Cardiac fibroblast (primary cell): Measurements from ENCODE around the gene SALL3.

ENCODE experiments used
- DNase-seq, 2 donors: peaks; one replicate each; pipeline versions ENCODE4 v3.0.0 to v3.0.0-alpha.2; 2010; ENCODE audit warnings: low read depth in 2 of 2
- H3K4me3 ChIP-seq, 2 donors: replicated peaks in 1 of 2; 1 replicate in 1 of 2; 2 replicates in 1 of 2; pipeline ENCODE4 v1.5.1; 2011; ENCODE audit warnings: low read depth in 2 of 2, low read length in 2 of 2, mild to moderate bottlenecking in 2 of 2, moderate library complexity in 1 of 2
- TF ChIP-seq, protein P1 (sequence below): IDR thresholded peaks from one replicate; pipeline ENCODE4 v1.5.1; 2011; ENCODE audit warnings: low read depth, mild to moderate bottlenecking, low read length, inconsistent platforms

The SALL3 gene

DNA sequence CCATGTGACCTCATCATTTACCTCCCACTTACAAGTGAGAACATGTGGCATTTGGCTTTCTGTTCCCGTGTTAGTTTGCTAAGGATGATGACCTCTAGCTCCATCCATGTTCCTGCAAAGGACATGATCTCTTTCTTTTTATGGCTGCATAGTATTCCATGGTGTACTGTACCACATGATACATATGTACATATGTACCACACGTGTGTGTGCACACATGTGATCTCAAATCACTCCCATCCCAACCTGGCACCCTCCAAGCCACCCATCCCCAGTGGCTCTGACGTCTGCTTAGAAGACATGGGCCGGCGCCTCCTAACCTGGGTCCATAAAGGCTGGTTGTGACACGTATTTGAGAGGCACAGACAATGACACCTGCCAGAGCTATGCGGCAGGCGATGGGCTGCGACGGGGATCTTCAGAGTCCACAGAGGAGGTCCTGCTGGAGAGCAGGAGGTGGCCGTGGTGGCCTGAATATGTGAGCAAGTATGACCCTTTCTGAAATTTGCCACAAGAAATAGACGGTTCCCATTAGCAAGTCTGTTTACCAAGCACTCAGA, 8.8 kb upstream of the SALL3 start:
- no peak overlapping the region for H3K4me3 ChIP-seq
- TF ChIP-seq, protein P1, sequence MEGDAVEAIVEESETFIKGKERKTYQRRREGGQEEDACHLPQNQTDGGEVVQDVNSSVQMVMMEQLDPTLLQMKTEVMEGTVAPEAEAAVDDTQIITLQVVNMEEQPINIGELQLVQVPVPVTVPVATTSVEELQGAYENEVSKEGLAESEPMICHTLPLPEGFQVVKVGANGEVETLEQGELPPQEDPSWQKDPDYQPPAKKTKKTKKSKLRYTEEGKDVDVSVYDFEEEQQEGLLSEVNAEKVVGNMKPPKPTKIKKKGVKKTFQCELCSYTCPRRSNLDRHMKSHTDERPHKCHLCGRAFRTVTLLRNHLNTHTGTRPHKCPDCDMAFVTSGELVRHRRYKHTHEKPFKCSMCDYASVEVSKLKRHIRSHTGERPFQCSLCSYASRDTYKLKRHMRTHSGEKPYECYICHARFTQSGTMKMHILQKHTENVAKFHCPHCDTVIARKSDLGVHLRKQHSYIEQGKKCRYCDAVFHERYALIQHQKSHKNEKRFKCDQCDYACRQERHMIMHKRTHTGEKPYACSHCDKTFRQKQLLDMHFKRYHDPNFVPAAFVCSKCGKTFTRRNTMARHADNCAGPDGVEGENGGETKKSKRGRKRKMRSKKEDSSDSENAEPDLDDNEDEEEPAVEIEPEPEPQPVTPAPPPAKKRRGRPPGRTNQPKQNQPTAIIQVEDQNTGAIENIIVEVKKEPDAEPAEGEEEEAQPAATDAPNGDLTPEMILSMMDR: no peak
- no peak for DNase-seq

DNA sequence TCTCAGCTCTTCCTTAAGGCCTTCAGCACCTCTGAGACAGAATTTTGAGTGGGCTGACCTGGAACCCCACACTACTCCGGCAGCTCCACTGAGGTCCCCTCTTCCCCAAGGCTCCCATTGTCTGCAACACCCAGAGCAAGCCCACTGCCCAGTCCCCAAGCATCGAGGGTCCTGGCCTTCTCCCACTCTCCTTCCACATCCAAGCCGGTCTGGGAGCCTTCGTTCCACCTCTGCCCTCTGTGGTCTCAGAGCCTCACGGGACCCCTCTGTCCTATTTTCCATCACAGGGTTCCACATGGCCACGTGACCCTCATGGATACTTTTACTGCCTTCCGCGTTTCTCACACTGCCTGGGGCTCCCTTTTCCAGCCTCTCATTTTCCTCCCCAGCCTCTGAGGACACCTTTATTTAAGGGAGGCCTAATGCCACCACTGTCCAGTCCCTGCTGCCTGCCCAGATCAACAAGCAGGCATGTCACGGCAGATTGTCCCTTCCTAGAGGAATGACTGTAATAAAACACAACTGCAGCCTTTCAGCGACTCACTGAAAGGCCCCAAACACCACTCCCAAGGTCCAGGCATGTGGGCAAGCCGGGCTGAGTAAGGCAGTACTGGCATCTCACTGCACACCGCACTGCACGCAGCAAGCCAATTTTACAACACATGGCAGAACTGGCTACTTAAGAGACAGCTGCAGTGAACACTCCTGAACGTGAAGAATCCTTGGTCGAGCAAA, 7.9 kb upstream of the SALL3 start:
- no peak overlapping the region for H3K4me3 ChIP-seq
- no peak for DNase-seq
- TF ChIP-seq, protein P1: no peak

DNA sequence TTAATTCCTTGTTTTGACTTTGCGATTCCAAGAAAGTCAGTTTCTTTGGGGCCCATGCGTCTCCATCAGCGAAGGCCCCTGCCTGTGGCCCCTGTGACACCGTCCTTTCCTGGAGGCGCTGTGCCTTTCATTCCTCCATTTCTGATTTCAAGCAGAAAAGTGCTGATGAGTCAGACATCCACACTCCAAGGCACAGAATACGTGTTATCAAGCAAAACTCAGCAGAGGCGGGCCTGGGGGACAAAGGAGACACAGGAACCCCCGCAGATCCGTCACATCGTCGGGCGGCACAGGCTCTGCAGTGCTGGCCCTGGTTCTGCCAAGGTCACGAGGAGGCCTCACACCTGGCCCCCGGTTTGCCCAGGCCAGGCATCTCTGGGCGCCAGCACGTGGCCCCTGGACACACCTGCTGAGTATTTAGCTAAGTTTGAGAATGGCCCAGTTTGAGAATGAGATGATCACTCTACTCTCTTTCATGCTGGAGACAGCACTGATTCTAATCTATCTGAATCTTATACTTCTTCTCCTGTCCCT, 7.2 kb upstream of the SALL3 start:
- TF ChIP-seq, protein P1: no peak
- H3K4me3 ChIP-seq: no peak overlapping the region
- DNase-seq: no peak

DNA sequence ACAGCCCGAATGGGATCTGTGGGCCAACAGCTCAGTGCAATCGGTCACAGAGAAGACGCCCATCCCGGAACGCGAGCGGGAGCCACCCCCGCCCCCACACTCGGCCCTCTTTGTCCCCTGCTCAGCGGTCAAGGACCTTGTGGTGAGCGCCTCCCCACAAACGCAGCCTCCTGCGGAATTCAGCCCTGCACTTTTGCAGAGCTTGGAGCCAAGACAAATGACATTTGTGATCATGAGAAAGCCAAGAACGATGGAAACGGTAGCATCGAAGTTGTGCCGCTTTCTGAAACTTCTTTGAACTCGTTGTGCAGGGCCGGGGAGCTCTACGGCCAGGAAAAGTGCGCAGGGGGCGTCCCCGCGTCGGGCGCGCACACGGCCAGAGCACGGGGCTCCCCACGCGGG, 6.7 kb upstream of the SALL3 start:
- TF ChIP-seq, protein P1: no peak

DNA sequence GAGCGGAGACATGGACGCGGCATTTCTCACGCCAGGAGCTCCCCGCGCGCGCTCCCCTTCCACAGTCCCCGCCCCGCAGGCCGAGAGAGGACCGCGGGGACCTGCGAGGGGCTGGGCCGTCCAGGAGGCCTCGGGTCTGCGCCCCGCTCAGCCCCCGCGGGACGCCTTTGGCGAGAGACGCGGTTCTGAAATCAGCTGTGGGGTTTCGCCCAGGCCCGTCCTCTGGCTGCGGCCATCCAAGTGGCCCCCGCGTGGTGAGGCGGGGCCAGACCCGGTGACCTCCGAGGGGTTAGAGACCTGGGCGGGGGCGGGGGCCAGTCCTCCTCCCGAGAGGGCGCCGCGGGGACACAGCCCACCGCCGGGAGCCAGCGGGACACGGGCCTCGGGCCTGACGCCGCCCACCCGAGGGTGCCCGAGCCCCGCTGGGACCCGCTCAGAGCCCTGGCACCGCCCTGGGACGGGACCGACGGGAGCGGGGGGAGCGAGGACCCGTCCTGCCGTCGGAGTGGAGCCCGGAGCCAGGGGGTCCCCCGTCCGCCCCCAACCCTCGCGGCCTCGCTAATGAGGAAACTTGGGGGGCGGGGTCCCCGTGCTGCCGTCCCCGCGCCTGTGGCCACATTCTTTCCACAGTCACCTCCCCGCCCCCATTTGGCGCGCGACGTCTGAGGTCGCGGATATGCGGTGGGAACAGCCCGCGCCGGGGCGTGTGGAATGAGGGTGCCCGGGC, 6.1 kb upstream of the SALL3 start:
- no peak for DNase-seq
- TF ChIP-seq, protein P1: no peak
- no peak overlapping the region for H3K4me3 ChIP-seq

More for the DNA sequence above, 6.7 kb upstream of the SALL3 start:
- DNase-seq: no peak
- no peak overlapping the region for H3K4me3 ChIP-seq

DNA sequence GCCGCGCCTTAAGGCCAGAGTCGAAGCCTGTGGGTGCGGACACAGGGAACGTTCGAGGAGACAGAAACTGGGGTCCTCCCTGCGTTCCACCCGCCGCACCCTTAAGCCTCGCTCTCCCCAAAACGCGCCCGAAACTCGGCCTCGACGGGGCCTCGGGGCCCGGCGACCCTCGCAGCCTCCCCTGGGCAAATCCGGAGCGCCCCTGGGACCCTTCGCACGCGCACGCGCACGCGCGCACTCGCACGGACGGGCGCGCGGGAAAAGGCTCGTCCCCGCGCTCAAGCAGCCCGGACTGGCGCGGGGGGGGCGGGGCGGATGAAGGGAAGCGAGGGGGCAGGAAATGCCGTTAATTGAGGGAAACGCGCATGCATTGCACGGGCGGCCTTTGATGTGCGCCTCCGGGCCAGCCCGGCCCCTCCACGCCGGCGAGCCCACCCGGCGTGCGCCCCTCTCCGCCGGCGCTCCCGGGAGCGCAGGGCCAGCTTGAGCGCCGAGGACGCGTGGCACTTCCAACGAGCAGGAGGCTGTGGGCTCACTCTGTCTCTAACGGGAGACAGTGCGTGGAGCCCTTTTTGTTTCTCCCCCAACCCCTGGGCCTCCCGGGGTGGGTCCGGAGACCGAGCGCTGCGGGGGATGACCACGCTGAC, 5.4 kb upstream of the SALL3 start:
- TF ChIP-seq, protein P1: no peak
- no peak for DNase-seq
- no peak overlapping the region for H3K4me3 ChIP-seq
